HG02759 (cell line): Measurements from ENCODE around the gene CUL1.

Experiments
- ATAC-seq: cut with Tn5 transposase; IDR thresholded peaks from one replicate; pipeline ENCODE4 v1.9.1; 2021; ENCODE audit warnings: mild to moderate bottlenecking, moderate library complexity; ENCODE audit not compliant: unreplicated experiment

The CUL1 gene

GRCh38 chr7:148847815-148848734 lies 149.4 kb downstream of the CUL1 start:
- ATAC-seq: no peak

- no peak for ATAC-seq
Measured at GRCh38 chr7:148849393-148850098, 150.8 kb downstream of the CUL1 start.

- no peak for ATAC-seq
Measured at GRCh38 chr7:148850564-148850963, 151.9 kb downstream of the CUL1 start.
